Karpas-422 (cell line): ENCODE data around the gene MYH15. TPM values are rescaled to one million over a fixed set of nuclear protein-coding genes. Genes with fewer than 3 reads are reported as not detected.

ENCODE experiments used
- DNase-seq: peaks from one replicate; pipeline ENCODE4 v3.0.0-alpha.2; 2015
- H2AFZ ChIP-seq: fragments of 200-600 bp; sonication (generic); 2 replicates; pipeline ENCODE4 v1.6.1; 2014; ENCODE audit warnings: antibody characterized with exemption, low read length, mixed read lengths
- H3K27ac ChIP-seq: fragments of 200-600 bp; sonication (generic); 2 replicates; pipeline ENCODE4 v1.5.1; 2014; ENCODE audit warnings: mild to moderate bottlenecking, low read length, moderate library complexity
- H3K27me3 ChIP-seq: fragments of 200-600 bp; sonication (generic); 2 replicates; pipeline ENCODE4 v1.6.1; 2014; ENCODE audit warnings: low read length, mixed read lengths
- H3K36me3 ChIP-seq: fragments of 200-600 bp; sonication (generic); 2 replicates; pipeline ENCODE4 v1.6.1; 2014; ENCODE audit warnings: low read length, mixed read lengths; ENCODE audit not compliant: insufficient read depth
- H3K4me1 ChIP-seq: fragments of 200-600 bp; sonication (generic); 2 replicates; pipeline ENCODE4 v1.6.1; 2014; ENCODE audit warnings: mild to moderate bottlenecking, low read length, mixed read lengths
- H3K4me2 ChIP-seq: fragments of 200-600 bp; sonication (generic); 2 replicates; pipeline ENCODE4 v1.6.1; 2014; ENCODE audit warnings: low read length, low read depth, mild to moderate bottlenecking; ENCODE audit not compliant: poor library complexity, severe bottlenecking
- H3K4me3 ChIP-seq: fragments of 200-600 bp; sonication (generic); 2 replicates; pipeline ENCODE4 v1.5.1; 2014; ENCODE audit warnings: mild to moderate bottlenecking, antibody characterized with exemption, low read length, mixed read lengths
- H3K79me2 ChIP-seq: fragments of 200-600 bp; sonication (generic); 2 replicates; pipeline ENCODE4 v1.6.1; 2014; ENCODE audit warnings: mild to moderate bottlenecking, low read length, mixed read lengths
- H3K9ac ChIP-seq: fragments of 200-600 bp; sonication (generic); 2 replicates; pipeline ENCODE4 v1.6.0; 2014; ENCODE audit warnings: low read length
- H3K9me2 ChIP-seq: fragments of 200-600 bp; sonication (generic), shearing (Covaris generic); replicated peaks from 2 replicates; pipeline ENCODE4 v1.6.0; 2014; ENCODE audit warnings: mild to moderate bottlenecking, low read length, moderate library complexity; ENCODE audit not compliant: insufficient read depth
- H3K9me3 ChIP-seq: fragments of 300-700, 200-600 bp; sonication (generic); 2 replicates; pipeline ENCODE4 v1.6.1; 2014; ENCODE audit warnings: low read length, mixed read lengths
- H4K20me1 ChIP-seq: fragments of 200-600 bp; sonication (generic); 2 replicates; pipeline ENCODE4 v1.6.1; 2014; ENCODE audit warnings: mild to moderate bottlenecking, antibody characterized with exemption, low read length, low read depth; ENCODE audit not compliant: insufficient read depth
- total RNA-seq: library from RNA; depleted of rRNA; stranded (reverse); fragments of >200 nt; shearing (Covaris generic); gene quantifications from 2 replicates; pipeline ENCODE4 v1.2.3, GENCODE V29; 2014; ENCODE audit warnings: low replicate concordance

Gene MYH15
- total RNA-seq, 1 experiment from 2014 or later: not detected

GRCh38 chr3:108546247-108546646 lies 35.9 kb upstream of the MYH15 start:
- Histone ChIP-seq H4K20me1 (no peaks in the 10 kb centered on the region), H3K4me1 (no peaks in the 10 kb centered on the region), H3K36me3 (peaks cover 46% of the 10 kb centered on the region), H3K9ac (no peak overlapping the region), H2AFZ (no peak overlapping the region), H3K4me2 (no peak overlapping the region), H3K27ac (no peak overlapping the region), H3K9me3 (no peaks in the 10 kb centered on the region), H3K79me2 (no peaks in the 10 kb centered on the region), H3K27me3 (no peaks in the 10 kb centered on the region), H3K9me2 (no peaks in the 10 kb centered on the region), H3K4me3 (no peak overlapping the region)
- no peak for DNase-seq

GRCh38 chr3:108538083-108538482 lies 27.7 kb upstream of the MYH15 start:
- H2AFZ ChIP-seq: no peak overlapping the region
- DNase-seq: no peak
- no peaks in the 10 kb centered on the region for H3K36me3 ChIP-seq
- no peak overlapping the region for H3K27ac ChIP-seq
- H3K9me3 ChIP-seq: no peaks in the 10 kb centered on the region
- no peaks in the 10 kb centered on the region for H3K4me1 ChIP-seq
- no peaks in the 10 kb centered on the region for H3K9me2 ChIP-seq
- H3K79me2 ChIP-seq: no peaks in the 10 kb centered on the region
- no peaks in the 10 kb centered on the region for H4K20me1 ChIP-seq
- no peak overlapping the region for H3K4me2 ChIP-seq
- no peak overlapping the region for H3K4me3 ChIP-seq
- H3K9ac ChIP-seq: no peak overlapping the region
- no peaks in the 10 kb centered on the region for H3K27me3 ChIP-seq

- no peak overlapping the region for H3K27ac ChIP-seq
- no peak overlapping the region for H2AFZ ChIP-seq
- no peaks in the 10 kb centered on the region for H3K79me2 ChIP-seq
- H3K4me1 ChIP-seq: no peaks in the 10 kb centered on the region
- no peak for DNase-seq
- H3K9ac ChIP-seq: no peak overlapping the region
- H3K9me3 ChIP-seq: no peaks in the 10 kb centered on the region
- H3K27me3 ChIP-seq: no peaks in the 10 kb centered on the region
- no peak overlapping the region for H3K4me3 ChIP-seq
- no peak overlapping the region for H3K4me2 ChIP-seq
- H3K36me3 ChIP-seq: no peaks in the 10 kb centered on the region
- no peaks in the 10 kb centered on the region for H3K9me2 ChIP-seq
- no peaks in the 10 kb centered on the region for H4K20me1 ChIP-seq
These were observed 18.3 kb upstream of the MYH15 start for GRCh38 chr3:108528459-108529252.

GRCh38 chr3:108527817-108528216 lies 17.4 kb upstream of the MYH15 start:
- H2AFZ ChIP-seq: no peak overlapping the region
- no peaks in the 10 kb centered on the region for H3K36me3 ChIP-seq
- H3K27ac ChIP-seq: no peak overlapping the region
- no peaks in the 10 kb centered on the region for H4K20me1 ChIP-seq
- H3K79me2 ChIP-seq: no peaks in the 10 kb centered on the region
- H3K9ac ChIP-seq: no peak overlapping the region
- no peak overlapping the region for H3K4me3 ChIP-seq
- H3K4me1 ChIP-seq: no peaks in the 10 kb centered on the region
- H3K9me2 ChIP-seq: no peaks in the 10 kb centered on the region
- no peaks in the 10 kb centered on the region for H3K27me3 ChIP-seq
- H3K9me3 ChIP-seq: no peaks in the 10 kb centered on the region
- DNase-seq: no peak
- H3K4me2 ChIP-seq: no peak overlapping the region

- Histone ChIP-seq H3K9me3 (no peaks in the 10 kb centered on the region), H3K9ac (no peak overlapping the region)
- no peak for DNase-seq
These were observed 16.7 kb upstream of the MYH15 start for GRCh38 chr3:108527109-108527508.

GRCh38 chr3:108525971-108526370 lies 15.6 kb upstream of the MYH15 start:
- H3K4me3 ChIP-seq: no peak overlapping the region
- H3K9me2 ChIP-seq: no peaks in the 10 kb centered on the region
- no peak overlapping the region for H3K4me2 ChIP-seq
- no peaks in the 10 kb centered on the region for H3K36me3 ChIP-seq
- DNase-seq: no peak
- no peaks in the 10 kb centered on the region for H3K79me2 ChIP-seq
- no peaks in the 10 kb centered on the region for H3K27me3 ChIP-seq
- H4K20me1 ChIP-seq: no peaks in the 10 kb centered on the region
- H2AFZ ChIP-seq: no peak overlapping the region
- H3K9ac ChIP-seq: no peak overlapping the region
- H3K4me1 ChIP-seq: no peaks in the 10 kb centered on the region
- H3K27ac ChIP-seq: no peak overlapping the region
- H3K9me3 ChIP-seq: no peaks in the 10 kb centered on the region

More at GRCh38 chr3:108527109-108527508, 16.7 kb upstream of the MYH15 start:
- no peaks in the 10 kb centered on the region for H3K79me2 ChIP-seq
- H4K20me1 ChIP-seq: no peaks in the 10 kb centered on the region
- H3K4me1 ChIP-seq: no peaks in the 10 kb centered on the region
- H2AFZ ChIP-seq: no peak overlapping the region
- no peak overlapping the region for H3K4me3 ChIP-seq
- H3K4me2 ChIP-seq: no peak overlapping the region
- no peak overlapping the region for H3K27ac ChIP-seq
- H3K9me2 ChIP-seq: no peaks in the 10 kb centered on the region
- H3K27me3 ChIP-seq: no peaks in the 10 kb centered on the region
- H3K36me3 ChIP-seq: no peaks in the 10 kb centered on the region

GRCh38 chr3:108525256-108525655 lies 14.9 kb upstream of the MYH15 start:
- no peak overlapping the region for H3K9ac ChIP-seq
- H3K27ac ChIP-seq: no peak overlapping the region
- H3K4me1 ChIP-seq: no peaks in the 10 kb centered on the region
- H4K20me1 ChIP-seq: no peaks in the 10 kb centered on the region
- H3K27me3 ChIP-seq: no peaks in the 10 kb centered on the region
- no peak overlapping the region for H3K4me3 ChIP-seq
- no peak for DNase-seq
- no peaks in the 10 kb centered on the region for H3K9me3 ChIP-seq
- H3K9me2 ChIP-seq: no peaks in the 10 kb centered on the region
- H3K36me3 ChIP-seq: no peaks in the 10 kb centered on the region
- no peaks in the 10 kb centered on the region for H3K79me2 ChIP-seq
- H2AFZ ChIP-seq: no peak overlapping the region
- no peak overlapping the region for H3K4me2 ChIP-seq

GRCh38 chr3:108524537-108524936 lies 14.1 kb upstream of the MYH15 start:
- H3K4me1 ChIP-seq: no peaks in the 10 kb centered on the region
- H4K20me1 ChIP-seq: no peaks in the 10 kb centered on the region
- H3K9me3 ChIP-seq: no peaks in the 10 kb centered on the region
- no peaks in the 10 kb centered on the region for H3K79me2 ChIP-seq
- H3K36me3 ChIP-seq: no peaks in the 10 kb centered on the region
- no peak overlapping the region for H3K9ac ChIP-seq
- no peaks in the 10 kb centered on the region for H3K9me2 ChIP-seq
- H2AFZ ChIP-seq: no peak overlapping the region
- no peaks in the 10 kb centered on the region for H3K27me3 ChIP-seq
- no peak overlapping the region for H3K4me3 ChIP-seq
- H3K4me2 ChIP-seq: no peak overlapping the region
- DNase-seq: no peak
- H3K27ac ChIP-seq: no peak overlapping the region
